GM12892 (cell line): Measurements from ENCODE around the gene VOPP1.
A peak's percentile ranks its signal among the peaks of the same experiment; 100 is the strongest.

Source experiments
- DNase-seq: peaks from one replicate; pipeline ENCODE4 v3.0.0; 2011; ENCODE audit not compliant: insufficient read length
- FAIRE-seq: peaks from 2 replicates; lab custom pipeline; 2011; peaks lifted over from hg19 to GRCh38; lab: Jason Lieb, UNC
- POLR2A ChIP-seq: IDR thresholded peaks from 2 replicates; pipeline ENCODE4 v1.6.1; 2011; ENCODE audit warnings: low read depth, low read length, control low read depth
- POLR2AphosphoS5 ChIP-seq: IDR thresholded peaks from 2 replicates; pipeline ENCODE4 v1.6.1; 2011; ENCODE audit warnings: low read depth, low read length, control low read depth
- TAF1 ChIP-seq: IDR thresholded peaks from 2 replicates; pipeline ENCODE4 v1.6.1; 2011; ENCODE audit warnings: low read depth, mild to moderate bottlenecking, control low read depth, low read length, borderline replicate concordance

VOPP1 gene

DNA sequence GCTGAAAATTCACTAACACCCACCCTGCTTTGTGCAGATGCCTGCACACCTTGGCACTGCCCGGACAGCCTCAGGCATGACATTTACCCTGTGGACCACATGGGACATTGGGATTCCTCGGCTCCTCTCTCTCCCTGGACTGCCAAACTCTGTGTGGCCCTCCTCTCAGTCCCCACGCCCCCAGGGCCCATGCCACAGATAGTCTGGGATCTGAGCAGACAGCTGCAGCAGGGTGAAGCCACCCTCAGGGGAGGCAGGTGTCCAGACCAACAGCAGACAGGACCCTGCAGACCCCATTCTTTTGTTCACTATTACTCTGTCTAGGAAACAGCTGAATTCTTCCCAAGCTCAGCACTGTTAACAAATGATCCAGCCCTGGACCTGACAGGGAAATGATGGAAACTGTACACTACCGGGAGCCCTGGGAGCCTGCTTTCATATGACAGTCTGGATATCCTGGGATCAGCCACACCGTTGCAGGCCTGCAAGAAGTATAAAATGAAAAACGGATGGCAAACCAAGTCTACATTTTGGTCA, 83.4 kb downstream of the VOPP1 start:
- DNase-seq (no peak), FAIRE-seq (no peak)
- 0 out of 2 replicates have a peak, but pooled peaks have one; percentile 8 for TF ChIP-seq POLR2A
- no peak for TF ChIP-seq TAF1

DNA sequence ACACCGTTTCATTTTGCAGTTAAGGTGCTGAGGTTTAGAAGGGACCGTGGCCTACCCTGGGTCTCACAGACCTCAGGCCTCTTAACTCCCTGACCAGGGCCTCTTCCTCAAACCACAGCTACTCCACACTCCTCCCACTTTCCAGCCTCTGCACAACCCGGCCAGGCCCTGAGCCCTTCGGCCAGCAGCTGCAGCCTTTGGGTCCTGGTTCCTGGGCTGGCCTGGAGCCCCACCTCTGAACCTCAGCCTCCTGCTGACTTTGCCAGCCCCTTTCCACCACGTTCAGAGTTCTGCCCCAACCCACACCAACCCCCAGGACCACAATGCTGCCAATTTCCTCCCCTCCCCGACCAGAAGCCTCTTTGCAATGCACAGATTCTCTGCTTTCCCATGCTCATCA, 84.1 kb downstream of the VOPP1 start:
- no peak for DNase-seq
- TF ChIP-seq POLR2AphosphoS5, result no peak
- TF ChIP-seq TAF1, result no peak
- 0 out of 2 replicates have a peak, but pooled peaks have one; percentile 8 for TF ChIP-seq POLR2A
- no peak for FAIRE-seq

GRCh38 chr7:55486991-55487390, 85.3 kb downstream of the VOPP1 start:
- no peak for DNase-seq
- TF ChIP-seq POLR2A (no peak), TAF1 (no peak), POLR2AphosphoS5 (no peak)
- no peak for FAIRE-seq

GRCh38 chr7:55486192-55486590, 86.1 kb downstream of the VOPP1 start:
- no peak for DNase-seq
- FAIRE-seq, result no peak
- TF ChIP-seq TAF1, result no peak
- no peak for TF ChIP-seq POLR2A
- TF ChIP-seq POLR2AphosphoS5, result no peak

- no peak for DNase-seq
- TF ChIP-seq POLR2AphosphoS5 (no peak), POLR2A (no peak), TAF1 (no peak)
- no peak for FAIRE-seq
Observed at GRCh38 chr7:55485501-55486191, 86.7 kb downstream of the VOPP1 start.

- FAIRE-seq, result no peak
- DNase-seq, result no peak
- TF ChIP-seq POLR2AphosphoS5 (no peak), TAF1 (no peak), POLR2A (no peak)
Observed at GRCh38 chr7:55484834-55485233, 87.5 kb downstream of the VOPP1 start.

GRCh38 chr7:55484241-55484640, 88.1 kb downstream of the VOPP1 start:
- no peak for DNase-seq
- no peak for TF ChIP-seq POLR2AphosphoS5
- TF ChIP-seq POLR2A, result no peak
- TF ChIP-seq TAF1, result no peak
- no peak for FAIRE-seq

DNA sequence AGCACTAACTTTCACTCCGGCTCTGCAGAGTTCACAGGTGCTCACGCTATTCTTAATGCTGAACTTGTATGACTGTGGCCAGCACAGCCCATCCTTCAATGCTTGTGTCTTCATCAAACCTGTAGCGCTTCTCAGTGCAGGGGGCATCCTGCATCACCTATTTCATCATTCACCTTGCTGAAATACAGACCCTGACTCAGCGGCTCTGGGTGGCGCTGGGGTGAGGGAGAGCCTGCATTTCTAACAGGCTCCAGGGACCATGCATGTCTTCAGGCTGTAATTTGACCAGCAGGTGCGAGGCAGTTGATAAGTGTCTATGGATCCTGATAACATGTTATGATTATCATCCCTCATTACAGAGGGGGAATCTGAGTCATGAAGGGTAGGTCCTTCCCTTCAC, 89.3 kb downstream of the VOPP1 start:
- TF ChIP-seq POLR2A (no peak), POLR2AphosphoS5 (no peak), TAF1 (no peak)
- DNase-seq (no peak), FAIRE-seq (no peak)

DNA sequence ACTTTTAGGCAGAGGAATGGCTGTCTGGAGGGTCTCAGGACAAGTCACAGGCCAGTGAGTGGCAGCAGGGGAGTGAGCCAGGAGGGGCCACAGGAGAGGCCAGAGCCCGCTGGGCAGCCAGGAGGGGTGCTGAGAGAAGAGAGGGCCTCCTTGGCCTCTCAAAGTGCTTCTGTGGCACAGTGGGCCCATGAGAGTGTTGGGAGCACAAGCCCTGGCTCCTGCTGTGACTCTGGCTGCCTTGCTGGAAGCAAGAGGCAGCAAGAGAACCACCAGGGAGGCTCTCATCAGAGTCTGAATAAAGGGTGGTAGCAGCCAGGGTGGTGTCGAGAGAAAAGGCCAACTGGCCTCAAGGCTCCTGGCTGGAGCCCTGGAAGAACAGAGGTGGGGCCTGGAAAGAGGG, 91.1 kb downstream of the VOPP1 start:
- FAIRE-seq (no peak), DNase-seq (no peak)
- TF ChIP-seq POLR2AphosphoS5 (no peak), POLR2A (no peak), TAF1 (no peak)

GRCh38 chr7:55478700-55479099, 93.6 kb downstream of the VOPP1 start:
- DNase-seq (no peak), FAIRE-seq (no peak)
- TF ChIP-seq POLR2A (no peak), POLR2AphosphoS5 (no peak), TAF1 (no peak)

- TF ChIP-seq TAF1 (no peak), POLR2AphosphoS5 (no peak), POLR2A (no peak)
- FAIRE-seq (no peak), DNase-seq (no peak)
Observed at GRCh38 chr7:55477781-55478374, 94.4 kb downstream of the VOPP1 start.
